CD4-positive, alpha-beta T cell (primary cell): Measurements from ENCODE around the gene KIF26B. TPM values are rescaled to one million over a fixed set of nuclear protein-coding genes. Genes with fewer than 3 reads are reported as not detected.

ENCODE experiments used
- ATAC-seq: fragments of 200-7000 bp; cut with Tn5 transposase; one replicate; pipeline ENCODE4 v1.10.0; 2022; ENCODE audit warnings: mild to moderate bottlenecking; ENCODE audit not compliant: poor library complexity
- CTCF ChIA-PET: fragments of 350-600 bp; sonication (Branson Sonifier 250); formaldehyde crosslinking; loops from one replicate; lab custom pipeline; 2021; ENCODE audit warnings: antibody characterized with exemption, inconsistent platforms; lab: Charles Lee
- POLR2A ChIA-PET: fragments of 350-600 bp; sonication (Branson Sonifier 250); formaldehyde crosslinking; loops from one replicate; lab custom pipeline; 2021; ENCODE audit warnings: antibody characterized with exemption, inconsistent platforms; lab: Charles Lee
- DNase-seq, 14 experiments: peaks; one replicate each; pipeline ENCODE4 v3.0.0-alpha.2; 2013 to 2020; ENCODE audit warnings: mixed read lengths in 2 of 14
- H3K27ac ChIP-seq, 2 donors: one replicate each; pipeline versions ENCODE4 v1.5.1 to v1.7.0; 2013; ENCODE audit warnings: low read length in 2 of 2, low read depth in 1 of 2, mild to moderate bottlenecking in 1 of 2
- H3K27me3 ChIP-seq, 2 experiments: 1 replicate in 1 of 2; 2 replicates in 1 of 2; pipeline versions ENCODE4 v1.6.1 to v1.7.0; 2013; ENCODE audit warnings: low read length in 2 of 2, control low read depth in 1 of 2, mild to moderate bottlenecking in 1 of 2, moderate library complexity in 1 of 2; ENCODE audit not compliant: insufficient read depth in 2 of 2, control insufficient read depth in 1 of 2
- H3K36me3 ChIP-seq: one replicate; pipeline ENCODE4 v1.6.1; 2013; ENCODE audit warnings: low read length, control low read depth; ENCODE audit not compliant: insufficient read depth
- H3K4me1 ChIP-seq: one replicate; pipeline ENCODE4 v1.6.1; 2013; ENCODE audit warnings: low read length, control low read depth; ENCODE audit not compliant: insufficient read depth
- H3K4me3 ChIP-seq: one replicate; pipeline ENCODE4 v1.5.1; 2013; ENCODE audit warnings: mild to moderate bottlenecking, low read length, moderate library complexity
- H3K9me3 ChIP-seq, 2 experiments: 1 replicate in 1 of 2; 2 replicates in 1 of 2; pipeline versions ENCODE4 v1.6.1 to v1.7.0; 2013; ENCODE audit warnings: low read length in 2 of 2, mild to moderate bottlenecking in 2 of 2, control low read depth in 1 of 2, moderate library complexity in 1 of 2; ENCODE audit not compliant: control insufficient read depth in 1 of 2, insufficient read depth in 1 of 2
- H3K27ac Mint-ChIP-seq: one replicate; pipeline ENCODE4 v1.8.0; 2020; ENCODE audit warnings: mixed read lengths
- H3K27me3 Mint-ChIP-seq: one replicate; pipeline ENCODE4 v1.8.0; 2021; ENCODE audit warnings: mixed read lengths
- H3K36me3 Mint-ChIP-seq: one replicate; pipeline ENCODE4 v1.8.0; 2021; ENCODE audit warnings: low read depth, mixed read lengths
- H3K4me1 Mint-ChIP-seq: one replicate; pipeline ENCODE4 v1.8.0; 2021; ENCODE audit warnings: low read depth, mixed read lengths
- H3K4me3 Mint-ChIP-seq: one replicate; pipeline ENCODE4 v1.8.0; 2020; ENCODE audit warnings: mild to moderate bottlenecking, mixed read lengths
- H3K9me3 Mint-ChIP-seq: one replicate; pipeline ENCODE4 v1.8.0; 2020; ENCODE audit warnings: mixed read lengths
- CTCF ChIP-seq: fragments of 200-600 bp; IDR thresholded peaks from one replicate; pipeline ENCODE4 v1.8.0; 2022; ENCODE audit warnings: antibody characterized with exemption, mild to moderate bottlenecking
- intact Hi-C, 2 experiments: fragments of 100-400 bp; cut with DNase I in 1 of 2; cut with micrococcal nuclease in 1 of 2; formaldehyde crosslinking; loops; one replicate each; pipeline versions ENCODE4 v1.15.1 to v1.9.0; 2023 to 2025; cut with DNase I, micrococcal nuclease
- total RNA-seq, 174 experiments: library from RNA in 2 of 174; stranded (reverse) in 2 of 174; gene quantifications; one replicate each; pipeline ENCODE4 v1.2.3 and lab custom pipeline; 2021 to 2026

KIF26B gene
- total RNA-seq, 2 experiments from 2014 or later: 0.03 TPM; not detected in 1

GRCh38 chr1:245325922-245326795 is 171.4 kb downstream of the KIF26B start:
- no peak overlapping the region for H3K4me3 ChIP-seq
- ATAC-seq: no peak

GRCh38 chr1:245327360-245327759 is 172.6 kb downstream of the KIF26B start:
- Histone ChIP-seq H3K4me3 (no peak overlapping the region), H3K27me3 (no peaks in the 10 kb centered on the region), H3K27ac (no peak overlapping the region), H3K4me1 (no peaks in the 10 kb centered on the region), H3K9me3 (peaks cover 0 to 8% of the 10 kb centered on the region in 2 experiments), H3K36me3 (no peaks in the 10 kb centered on the region)
- Mint-ChIP-seq H3K36me3 (no peaks in the 10 kb centered on the region), H3K4me1 (no peaks in the 10 kb centered on the region), H3K9me3 (no peaks in the 10 kb centered on the region), H3K27ac (no peak overlapping the region), H3K27me3 (no peaks in the 10 kb centered on the region), H3K4me3 (no peak overlapping the region)
- ChIA-PET POLR2A (no interaction called here), CTCF (no interaction called here)
- intact Hi-C loops: loop anchor here in 1 of 2 experiments (10.0 kb wide), 1 partner anchor 677 kb away; no protein-coding TSS in a partner anchor
- ATAC-seq: no peak
- no peak for TF ChIP-seq CTCF
- no peak for DNase-seq

More at GRCh38 chr1:245325922-245326795, 171.4 kb downstream of the KIF26B start:
- intact Hi-C loops: loop anchor here in 1 of 2 experiments (10.0 kb wide), 1 partner anchor 679 kb away; no protein-coding TSS in a partner anchor
- no peaks in the 10 kb centered on the region for H3K36me3 ChIP-seq
- H3K36me3 Mint-ChIP-seq: no peaks in the 10 kb centered on the region
- peaks cover 0 to 8% of the 10 kb centered on the region in 2 experiments for H3K9me3 ChIP-seq
- no peaks in the 10 kb centered on the region for H3K27me3 Mint-ChIP-seq
- no peak for DNase-seq
- CTCF ChIA-PET: no interaction called here
- no peaks in the 10 kb centered on the region for H3K27me3 ChIP-seq
- no peak overlapping the region for H3K4me3 Mint-ChIP-seq
- no peak overlapping the region for H3K27ac ChIP-seq
- TF ChIP-seq CTCF: no peak
- POLR2A ChIA-PET: no interaction called here
- H3K27ac Mint-ChIP-seq: no peak overlapping the region
- no peaks in the 10 kb centered on the region for H3K4me1 ChIP-seq
- no peaks in the 10 kb centered on the region for H3K9me3 Mint-ChIP-seq
- no peaks in the 10 kb centered on the region for H3K4me1 Mint-ChIP-seq

- DNase-seq (no peak), ATAC-seq (no peak)
- Histone ChIP-seq H3K9me3 (peaks cover 0 to 8% of the 10 kb centered on the region in 2 experiments), H3K27ac (no peak overlapping the region), H3K4me1 (no peaks in the 10 kb centered on the region), H3K27me3 (no peaks in the 10 kb centered on the region), H3K4me3 (no peak overlapping the region), H3K36me3 (no peaks in the 10 kb centered on the region)
- ChIA-PET POLR2A (no interaction called here), CTCF (no interaction called here)
- TF ChIP-seq CTCF: no peak
- Mint-ChIP-seq H3K27ac (no peak overlapping the region), H3K9me3 (no peaks in the 10 kb centered on the region), H3K4me1 (no peaks in the 10 kb centered on the region), H3K27me3 (no peaks in the 10 kb centered on the region), H3K4me3 (no peak overlapping the region), H3K36me3 (no peaks in the 10 kb centered on the region)
- intact Hi-C loops: loop anchor here in 1 of 2 experiments (10.0 kb wide), 1 partner anchor 677 kb away; no protein-coding TSS in a partner anchor
Measured at GRCh38 chr1:245327842-245328241, 173.1 kb downstream of the KIF26B start.
